Measurements from ENCODE around the gene ELFN1.

- TF ChIP-seq CTCF (IDR thresholded peaks at IDR 0.05; ENCODE audit: extremely low read depth in 1 of 2, insufficient read depth in 1 of 2, low read depth in 1 of 2, low read length in 2 of 2) (no peak), JUN (IDR thresholded peaks at IDR 0.05; ENCODE audit: borderline replicate concordance, insufficient read depth, insufficient read length, low read depth) (no peak), POLR2A (IDR thresholded peaks at IDR 0.05; ENCODE audit: low read depth, low read length) (no peak), POLR2AphosphoS5 (IDR thresholded peaks at IDR 0.05; ENCODE audit: insufficient read depth, low read depth, low read length) (no peak), MAX (IDR thresholded peaks at IDR 0.05; ENCODE audit: insufficient read depth, insufficient read length) (no peak), EZH2 (IDR thresholded peaks at IDR 0.05; ENCODE audit: borderline replicate concordance, low read depth, low read length, severe bottlenecking) (no peak)
These were observed 10.4 kb upstream of the ELFN1 start for GRCh38 chr7:1659696-1660095.

Measured in endothelial cell of umbilical vein (primary cell).